ENCODE data around the gene COQ7.

Gene COQ7

GRCh38 chr16:19067349-19068236 lies at the start of gene COQ7:
Gene COQ7, plus strand, starts transcription at chr16:19067614. Its CDS starts 51 bp downstream, at chr16:19067665.
- peak; percentile 99 for DNase-seq

- DNase-seq, result no peak
These were observed 46.7 kb upstream of the COQ7 start for GRCh38 chr16:19020689-19021088.

DNA sequence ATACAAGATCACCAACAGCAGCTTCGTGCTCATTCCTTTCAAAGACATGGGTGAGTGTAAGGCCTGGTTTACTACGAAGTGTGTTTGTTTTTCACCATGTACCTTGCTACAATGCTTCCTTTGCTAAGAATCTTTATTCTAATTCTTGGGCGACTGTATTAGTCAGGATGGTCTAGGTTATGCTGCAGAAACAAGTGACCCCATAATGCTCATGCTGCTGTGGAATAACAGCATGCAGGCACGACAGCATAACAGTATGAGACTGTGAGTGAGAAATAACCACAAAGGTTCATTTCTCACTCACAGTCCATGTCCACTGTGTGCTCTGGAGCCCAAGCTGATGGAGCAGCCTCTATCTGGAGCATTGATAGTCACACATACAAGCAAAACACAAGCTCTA lies 45.7 kb upstream of the COQ7 start:
- DNase-seq, result no peak

GRCh38 chr16:19027416-19027815 lies 40.0 kb upstream of the COQ7 start:
- DNase-seq, result no peak

GRCh38 chr16:19029980-19030379 lies 37.4 kb upstream of the COQ7 start:
- no peak for DNase-seq

- DNase-seq, result no peak
These were observed 35.7 kb upstream of the COQ7 start for GRCh38 chr16:19031738-19032137.

GRCh38 chr16:19033761-19034160 lies 33.7 kb upstream of the COQ7 start:
- DNase-seq, result no peak

- DNase-seq, result no peak
These were observed 27.0 kb upstream of the COQ7 start for GRCh38 chr16:19040400-19040799.

DNA sequence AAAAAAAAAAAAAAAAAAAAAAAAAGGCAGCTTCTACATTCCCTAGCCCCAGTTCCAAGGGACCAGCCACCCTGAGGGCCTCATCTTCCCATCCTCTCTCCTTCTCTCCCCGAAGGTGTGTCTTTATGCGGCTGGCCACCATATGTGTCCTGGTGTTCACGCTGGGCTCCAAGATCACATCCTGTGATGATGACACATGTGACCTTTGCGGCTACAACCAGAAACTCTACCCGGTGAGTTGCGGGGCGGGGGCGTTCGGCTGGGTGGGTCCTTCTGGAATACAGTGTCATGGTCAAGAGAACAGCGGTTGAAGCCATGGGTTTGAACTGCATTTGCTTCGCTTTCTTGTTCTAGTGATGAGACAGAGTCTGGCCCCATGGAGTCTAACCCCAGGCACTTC lies 22.6 kb upstream of the COQ7 start:
- DNase-seq, result no peak

- no peak for DNase-seq
These were observed 21.4 kb upstream of the COQ7 start for GRCh38 chr16:19046062-19046461.

DNA sequence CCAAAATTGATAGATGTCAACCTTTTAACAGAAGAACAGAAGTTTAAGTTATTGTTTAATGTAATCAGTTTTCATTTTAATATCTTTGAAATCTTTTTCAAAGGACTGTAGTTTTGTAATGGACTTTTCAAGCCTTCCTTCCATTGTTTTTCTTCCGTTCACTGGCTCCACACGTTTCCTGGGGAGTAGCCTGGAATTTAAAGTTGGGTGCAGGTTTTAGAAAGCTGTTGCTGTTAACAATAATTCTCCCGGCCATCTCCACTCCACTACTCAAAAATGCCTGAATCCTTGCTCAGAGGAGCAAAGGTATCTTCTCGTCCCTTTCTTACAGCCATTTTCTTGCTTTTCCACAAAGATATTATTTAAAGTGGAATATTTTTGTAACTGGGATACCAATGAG lies 4.7 kb upstream of the COQ7 start:
- no peak for DNase-seq

GRCh38 chr16:19066988-19067348 lies 446 bp upstream of the COQ7 start:
- no peak for DNase-seq

GRCh38 chr16:19068237-19068815 lies 912 bp downstream of the COQ7 start:
- no peak for DNase-seq

DNA sequence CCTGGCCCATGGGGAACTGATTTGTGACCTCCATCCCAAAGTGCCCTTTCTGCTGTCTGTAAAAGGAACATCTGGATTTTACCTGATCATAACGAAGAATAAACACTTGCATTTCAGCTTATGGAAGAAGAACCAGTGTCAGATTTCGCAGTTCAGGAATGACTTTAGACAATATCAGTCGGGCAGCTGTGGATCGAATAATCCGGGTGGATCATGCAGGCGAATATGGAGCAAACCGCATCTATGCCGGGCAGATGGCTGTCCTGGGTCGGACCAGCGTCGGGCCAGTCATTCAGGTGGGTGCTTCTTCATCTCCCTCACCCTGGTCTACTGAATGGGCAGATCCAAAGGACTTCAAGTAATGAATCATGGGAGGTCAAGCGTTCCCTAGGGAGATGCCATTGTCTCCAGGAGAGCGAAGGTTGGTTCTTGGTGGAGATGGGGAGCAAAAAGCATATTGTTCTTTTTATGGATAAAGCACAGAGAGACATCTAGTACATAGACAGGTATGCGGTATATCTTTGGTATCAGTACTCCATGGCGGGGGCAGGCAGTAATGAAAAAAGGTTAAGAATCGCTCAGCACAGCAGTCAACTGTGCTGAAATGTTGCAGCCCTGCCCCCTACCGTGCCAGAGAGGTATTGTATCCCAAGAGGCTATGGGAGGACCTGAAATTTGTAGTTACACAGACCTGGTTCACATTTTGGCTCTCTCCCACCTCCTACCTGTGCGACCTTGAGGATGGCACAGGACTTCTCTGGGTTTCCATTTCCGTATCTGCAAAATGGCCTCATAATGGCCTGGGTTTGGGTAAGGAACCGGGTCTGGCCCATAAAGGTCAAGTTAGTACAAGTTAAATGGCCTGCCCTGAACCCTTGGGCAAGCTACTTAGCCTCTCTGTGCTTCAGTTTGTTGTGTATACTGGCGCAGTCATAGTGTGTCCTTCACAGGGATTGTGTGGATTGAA lies 4.7 kb downstream of the COQ7 start:
- DNase-seq, result peak; percentile 67

DNA sequence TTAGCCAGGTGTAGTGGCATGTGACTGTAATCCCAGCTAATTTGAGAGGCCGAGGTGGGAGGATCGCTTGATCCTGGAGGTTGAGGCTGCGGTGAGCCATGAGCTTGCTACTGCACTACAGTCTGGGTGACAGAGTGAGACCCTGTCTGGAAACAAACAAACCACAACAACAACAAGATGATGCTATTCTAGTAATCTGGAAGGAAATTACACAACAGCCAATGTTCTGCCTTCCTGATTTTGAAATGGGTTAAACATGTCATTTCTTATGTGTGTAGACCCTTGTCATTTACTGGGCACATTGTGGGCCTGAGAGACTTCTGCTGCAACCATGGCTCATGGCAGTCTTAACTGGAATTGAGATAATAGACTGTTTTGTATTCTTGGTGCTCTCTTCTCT lies 5.9 kb downstream of the COQ7 start:
- DNase-seq, result no peak

GRCh38 chr16:19073863-19074262 lies 6.4 kb downstream of the COQ7 start:
- DNase-seq, result no peak

DNA sequence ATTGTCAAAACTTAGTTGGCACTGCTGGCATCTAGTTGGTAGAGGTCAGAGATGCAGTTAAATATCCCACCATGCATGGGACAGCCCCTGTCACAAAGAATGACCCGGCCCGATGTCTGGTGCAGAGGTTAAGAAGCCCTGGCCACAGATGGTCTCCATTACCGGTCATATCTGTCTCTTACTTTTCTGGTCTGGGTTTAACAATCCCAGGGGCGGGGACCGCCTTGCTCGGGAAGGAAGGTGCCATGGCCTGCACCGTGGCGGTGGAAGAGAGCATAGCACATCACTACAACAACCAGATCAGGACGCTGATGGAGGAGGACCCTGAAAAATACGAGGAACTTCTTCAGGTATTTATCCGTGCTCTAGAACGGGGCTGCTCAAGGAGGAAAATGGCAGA lies 8.1 kb downstream of the COQ7 start:
- no peak for DNase-seq

- DNase-seq, result no peak
These were observed 10.5 kb downstream of the COQ7 start for GRCh38 chr16:19077879-19078278.

DNA sequence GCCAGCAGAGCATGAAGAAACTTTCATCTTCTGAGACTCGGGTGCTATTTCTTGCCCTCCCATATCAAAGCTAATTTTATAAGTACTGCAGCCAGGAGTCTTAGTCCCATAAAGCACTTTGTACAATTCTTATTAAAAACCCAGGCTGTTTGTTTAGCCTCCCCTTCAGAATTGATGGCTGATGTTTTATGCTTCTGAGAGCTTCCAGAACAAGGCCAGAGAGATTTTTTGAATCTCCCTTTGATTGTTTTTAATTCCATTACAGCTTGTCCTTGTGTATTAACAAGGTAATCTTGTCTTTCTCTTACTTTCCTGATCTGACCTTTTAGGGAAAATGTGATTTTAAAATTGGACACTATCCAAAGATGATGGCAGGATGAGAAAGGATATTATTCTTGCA lies 16.3 kb downstream of the COQ7 start:
- no peak for DNase-seq

- no peak for DNase-seq
These were observed 16.7 kb downstream of the COQ7 start for GRCh38 chr16:19084139-19084538.

DNA sequence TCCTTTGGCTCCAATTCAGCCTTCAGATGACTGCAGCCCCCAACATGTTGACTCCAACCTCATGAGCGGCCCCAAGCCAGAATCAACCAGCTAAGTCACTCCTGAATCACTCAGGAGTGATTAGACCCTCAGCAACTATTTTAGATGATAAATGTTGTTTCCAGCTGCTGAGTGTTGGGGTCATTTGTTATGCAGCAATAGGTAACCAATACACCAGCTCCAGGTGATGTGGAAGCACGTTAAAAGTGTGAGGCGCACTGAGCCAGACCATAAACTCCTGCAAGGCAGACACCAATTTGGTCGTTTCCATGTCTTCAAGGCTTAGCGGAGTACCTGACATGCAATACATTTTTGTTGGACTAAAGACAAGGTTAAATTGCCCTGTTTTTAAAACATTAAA lies 17.5 kb downstream of the COQ7 start:
- DNase-seq, result no peak

GRCh38 chr16:19085679-19086200 lies 18.3 kb downstream of the COQ7 start:
- no peak for DNase-seq
